CD4-positive, alpha-beta memory T cell (primary cell): ENCODE data around the gene IRF4. TPM values are rescaled to one million over a fixed set of nuclear protein-coding genes. Genes with fewer than 3 reads are reported as not detected.
A peak's percentile ranks its signal among the peaks of the same experiment; 100 is the strongest.

ENCODE experiments used
- CTCF ChIA-PET: fragments of 350-600 bp; sonication (Branson Sonifier 250); formaldehyde crosslinking; loops from one replicate; lab custom pipeline; 2021; ENCODE audit warnings: inconsistent platforms; ENCODE audit not compliant: partially characterized antibody; lab: Charles Lee
- POLR2A ChIA-PET: fragments of 350-600 bp; sonication (Branson Sonifier 250); formaldehyde crosslinking; loops from one replicate; lab custom pipeline; 2021; ENCODE audit not compliant: partially characterized antibody; lab: Charles Lee
- DNase-seq, 5 donors: peaks; one replicate each; pipeline versions ENCODE4 v3.0.0 to v3.0.0-alpha.2; 2020 to 2022; ENCODE audit warnings: mixed read lengths in 1 of 5
- H3K27ac ChIP-seq: one replicate; pipeline ENCODE4 v1.7.0; 2013; ENCODE audit warnings: low read depth, low read length
- H3K27me3 ChIP-seq: 2 replicates; pipeline ENCODE4 v1.7.0; 2013; ENCODE audit warnings: mild to moderate bottlenecking, low read length, moderate library complexity; ENCODE audit not compliant: insufficient read depth
- H3K36me3 ChIP-seq: 2 replicates; pipeline ENCODE4 v1.7.0; 2013; ENCODE audit warnings: mild to moderate bottlenecking, low read length, moderate library complexity; ENCODE audit not compliant: insufficient read depth
- H3K4me1 ChIP-seq: 2 replicates; pipeline ENCODE4 v1.7.0; 2013; ENCODE audit warnings: mild to moderate bottlenecking, low read length, moderate library complexity; ENCODE audit not compliant: insufficient read depth
- H3K4me3 ChIP-seq, 2 donors: one replicate each; pipeline ENCODE4 v1.7.0; 2013; ENCODE audit warnings: low read length in 2 of 2, mild to moderate bottlenecking in 1 of 2
- H3K9me3 ChIP-seq, 2 donors: one replicate each; pipeline ENCODE4 v1.7.0; 2013; ENCODE audit warnings: low read length in 2 of 2, control low read depth in 1 of 2; ENCODE audit not compliant: control insufficient read depth in 1 of 2
- H3K27ac Mint-ChIP-seq, 7 donors: one replicate each; pipeline ENCODE4 v1.8.0; 2020 to 2021; ENCODE audit warnings: mixed read lengths in 7 of 7, mild to moderate bottlenecking in 6 of 7, inconsistent platforms in 3 of 7, moderate library complexity in 3 of 7
- H3K27me3 Mint-ChIP-seq, 2 donors: one replicate each; pipeline ENCODE4 v1.8.0; 2020 to 2021; ENCODE audit warnings: mixed read lengths in 2 of 2
- H3K36me3 Mint-ChIP-seq, 2 donors: one replicate each; pipeline ENCODE4 v1.8.0; 2020 to 2021; ENCODE audit warnings: mixed read lengths in 2 of 2, inconsistent platforms in 1 of 2, mild to moderate bottlenecking in 1 of 2
- H3K4me1 Mint-ChIP-seq, 4 donors: one replicate each; pipeline ENCODE4 v1.8.0; 2020 to 2021; ENCODE audit warnings: mixed read lengths in 4 of 4, mild to moderate bottlenecking in 1 of 4
- H3K4me3 Mint-ChIP-seq, 8 donors: one replicate each; pipeline ENCODE4 v1.8.0; 2020 to 2021; ENCODE audit warnings: mixed read lengths in 8 of 8, mild to moderate bottlenecking in 7 of 8, moderate library complexity in 6 of 8, inconsistent platforms in 3 of 8
- H3K9me3 Mint-ChIP-seq, 8 donors: one replicate each; pipeline ENCODE4 v1.8.0; 2020 to 2021; ENCODE audit warnings: mixed read lengths in 8 of 8, mild to moderate bottlenecking in 5 of 8, inconsistent platforms in 3 of 8, moderate library complexity in 1 of 8
- intact Hi-C: fragments of 100-400 bp; cut with micrococcal nuclease; formaldehyde crosslinking; loops from one replicate; pipeline ENCODE4 v1.15.1; 2023
- polyA plus RNA-seq, 2 donors: library from polyadenylated mRNA; unstranded; fragments of 300-500 nt; fragmentation: Illumina TruSeq; gene quantifications; one replicate each; pipeline ENCODE4 v1.2.3, GENCODE V29; 2021
- total RNA-seq, 2 experiments: library from RNA; stranded (reverse); gene quantifications; one replicate each; pipeline ENCODE4 v1.2.3, GENCODE V29; 2021

The IRF4 gene
- total and polyA plus RNA-seq, 4 experiments from 2014 or later: 2.7 to 8.6 (median 7.1) TPM

DNA sequence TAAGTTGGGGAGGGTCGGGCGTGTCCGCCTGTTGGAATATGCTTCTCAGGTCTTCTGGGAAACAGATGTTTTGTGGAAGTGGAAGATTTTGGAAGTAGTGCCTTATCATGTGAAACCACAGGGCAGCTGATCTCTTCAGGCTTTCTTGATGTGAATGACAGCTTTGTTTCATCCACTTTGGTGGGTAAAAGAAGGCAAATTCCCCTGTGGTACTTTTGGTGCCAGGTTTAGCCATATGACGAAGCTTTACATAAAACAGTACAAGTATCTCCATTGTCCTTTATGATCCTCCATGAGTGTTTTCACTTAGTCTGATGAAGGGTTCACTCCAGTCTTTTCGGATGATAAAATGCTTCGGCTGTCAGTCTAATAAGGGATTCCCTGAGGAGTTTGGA, 4.6 kb downstream of the IRF4 start:
- intact Hi-C loops: loop anchor here (10.0 kb wide), 1 partner anchor 299 kb away; the partner anchor contains the start of gene EXOC2
- no peak overlapping the region for H3K4me3 ChIP-seq
- H3K9me3 Mint-ChIP-seq: no peaks in the 10 kb centered on the region
- no peaks in the 10 kb centered on the region for H3K9me3 ChIP-seq
- H3K27ac Mint-ChIP-seq: no peak overlapping the region
- H3K4me1 ChIP-seq: peaks cover 34% of the 10 kb centered on the region
- CTCF ChIA-PET: interaction anchor here (1.0 to 1.2 kb wide), 2 partner anchors 9 to 208 kb away, joined by 3 to 4 read pairs; no protein-coding TSS in a partner anchor
- no peaks in the 10 kb centered on the region for H3K27me3 ChIP-seq
- H3K27ac ChIP-seq: no peak overlapping the region
- peaks cover 0 to 5% of the 10 kb centered on the region in 2 donors for H3K27me3 Mint-ChIP-seq
- H3K36me3 ChIP-seq: no peaks in the 10 kb centered on the region
- no peak overlapping the region for H3K4me3 Mint-ChIP-seq
- peaks cover 20 to 43% (median 29%) of the 10 kb centered on the region in 4 donors for H3K4me1 Mint-ChIP-seq
- no peak for DNase-seq
- peaks cover 5 to 25% of the 10 kb centered on the region in 2 donors for H3K36me3 Mint-ChIP-seq
- POLR2A ChIA-PET: no interaction called here

DNA sequence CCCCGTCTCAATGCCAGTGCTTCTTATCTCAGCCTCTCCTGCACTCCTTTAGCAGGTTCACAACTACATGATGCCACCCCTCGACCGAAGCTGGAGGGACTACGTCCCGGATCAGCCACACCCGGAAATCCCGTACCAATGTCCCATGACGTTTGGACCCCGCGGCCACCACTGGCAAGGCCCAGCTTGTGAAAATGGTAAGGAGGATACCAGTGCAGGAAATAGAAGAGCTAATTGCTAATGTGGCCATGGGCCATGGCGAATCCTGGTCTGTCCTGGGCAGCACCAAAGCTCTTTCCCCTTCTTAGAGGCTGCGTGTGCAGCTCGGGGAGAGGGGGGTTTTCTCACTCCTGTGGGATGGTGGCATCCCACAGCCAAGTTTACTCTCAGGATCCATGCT, 5.5 kb downstream of the IRF4 start:
- peaks cover 0 to 5% of the 10 kb centered on the region in 2 donors for H3K27me3 Mint-ChIP-seq
- peaks cover 18 to 39% (median 28%) of the 10 kb centered on the region in 4 donors for H3K4me1 Mint-ChIP-seq
- H3K4me3 Mint-ChIP-seq: no peak overlapping the region
- Histone ChIP-seq H3K36me3 (peaks cover 6% of the 10 kb centered on the region), H3K27me3 (no peaks in the 10 kb centered on the region), H3K4me1 (peaks cover 32% of the 10 kb centered on the region), H3K27ac (no peak overlapping the region), H3K4me3 (no peak overlapping the region), H3K9me3 (no peaks in the 10 kb centered on the region)
- H3K36me3 Mint-ChIP-seq: peaks cover 8 to 28% of the 10 kb centered on the region in 2 donors
- ChIA-PET CTCF (interaction anchor here (1.5 kb wide), 1 partner anchor 128 kb away, joined by 3 read pairs; no protein-coding TSS in a partner anchor), POLR2A (no interaction called here)
- peak overlapping the region in 4 of 7 donors; percentile 24 to 70 (median 52) for H3K27ac Mint-ChIP-seq
- intact Hi-C loops: loop anchor here (10.0 kb wide), 1 partner anchor 298 kb away; the partner anchor contains the start of gene EXOC2
- no peaks in the 10 kb centered on the region for H3K9me3 Mint-ChIP-seq
- no peak for DNase-seq

DNA sequence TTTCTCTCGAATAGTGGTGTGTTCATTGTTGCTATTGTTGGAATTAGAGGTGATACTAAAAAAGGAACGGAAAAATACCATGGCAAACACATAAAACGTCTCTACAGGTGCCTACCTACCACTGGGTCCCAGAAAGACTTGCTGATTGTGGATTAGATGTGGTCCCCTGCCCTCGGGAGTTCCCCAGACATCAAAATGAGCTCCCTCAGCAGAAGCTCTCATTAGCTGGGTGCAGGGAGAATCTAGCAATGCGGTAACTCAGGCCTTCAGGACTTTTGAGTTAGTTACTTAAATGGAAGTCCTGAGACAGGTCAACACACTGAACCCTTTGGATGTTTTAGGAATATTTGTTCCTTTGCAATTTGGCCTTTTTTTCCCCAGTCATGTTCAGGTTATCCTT, 6.1 kb downstream of the IRF4 start:
- Mint-ChIP-seq H3K36me3 (peaks cover 13 to 28% of the 10 kb centered on the region in 2 donors), H3K27ac (peak overlapping the region in 4 of 7 donors; percentile 6 to 55 (median 30))
- H3K36me3 ChIP-seq: peaks cover 6% of the 10 kb centered on the region

DNA sequence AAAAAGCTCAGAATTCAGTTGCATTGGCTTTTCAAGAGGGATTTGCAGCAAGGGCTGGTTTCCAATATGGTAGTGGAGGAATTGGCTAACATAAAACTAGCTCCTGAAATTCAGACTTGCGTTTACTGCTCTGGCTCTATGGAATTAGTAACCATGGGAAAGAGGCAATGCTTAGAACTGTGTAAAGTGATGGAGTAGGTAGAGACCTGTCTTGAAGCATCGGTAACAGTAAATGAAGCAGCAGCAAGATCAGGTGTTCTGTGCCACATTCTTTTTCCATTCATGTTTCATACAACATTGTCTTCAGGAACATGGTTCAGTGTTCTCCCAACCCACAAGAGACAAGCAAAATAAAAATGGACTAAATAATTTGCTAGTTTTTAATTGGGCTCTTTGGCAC, 6.5 kb downstream of the IRF4 start:
- H3K27ac ChIP-seq: no peak overlapping the region
- H3K9me3 ChIP-seq: no peaks in the 10 kb centered on the region
- Mint-ChIP-seq H3K4me3 (peak overlapping the region in 1 of 8 donors; percentile 10), H3K4me1 (peaks cover 18 to 37% (median 32%) of the 10 kb centered on the region in 4 donors), H3K9me3 (no peaks in the 10 kb centered on the region), H3K27me3 (peaks cover 0 to 5% of the 10 kb centered on the region in 2 donors), H3K27ac (peak overlapping the region in 1 of 7 donors; percentile 55), H3K36me3 (peaks cover 13 to 28% of the 10 kb centered on the region in 2 donors)
- no peak overlapping the region for H3K4me3 ChIP-seq
- H3K4me1 ChIP-seq: peaks cover 35% of the 10 kb centered on the region
- H3K27me3 ChIP-seq: no peaks in the 10 kb centered on the region
- DNase-seq: no peak
- peaks cover 6% of the 10 kb centered on the region for H3K36me3 ChIP-seq
- ChIA-PET CTCF (interaction anchor here (0.7 to 1.5 kb wide), 4 partner anchors 127 to 208 kb away, joined by 3 read pairs; no protein-coding TSS in a partner anchor), POLR2A (interaction anchor here (1.0 to 1.1 kb wide), 3 partner anchors 11 to 92 kb away, joined by 3 to 4 read pairs (median 3); no protein-coding TSS in a partner anchor)
- intact Hi-C loops: loop anchor here (10.0 kb wide), 1 partner anchor 297 kb away; the partner anchor contains the start of gene EXOC2

More for the DNA sequence above, 6.1 kb downstream of the IRF4 start:
- Histone ChIP-seq H3K27ac (no peak overlapping the region), H3K4me1 (peaks cover 32% of the 10 kb centered on the region), H3K4me3 (no peak overlapping the region), H3K27me3 (no peaks in the 10 kb centered on the region), H3K9me3 (no peaks in the 10 kb centered on the region)
- ChIA-PET CTCF (interaction anchor here (0.7 to 1.5 kb wide), 4 partner anchors 127 to 208 kb away, joined by 3 read pairs; no protein-coding TSS in a partner anchor), POLR2A (interaction anchor here (1.0 to 1.1 kb wide), 2 partner anchors 12 to 15 kb away, joined by 3 to 4 read pairs; no protein-coding TSS in a partner anchor)
- peak overlapping the region in 1 of 8 donors; percentile 10 for H3K4me3 Mint-ChIP-seq
- peaks cover 18 to 41% (median 29%) of the 10 kb centered on the region in 4 donors for H3K4me1 Mint-ChIP-seq
- intact Hi-C loops: loop anchor here (10.0 kb wide), 1 partner anchor 297 kb away; the partner anchor contains the start of gene EXOC2
- H3K27me3 Mint-ChIP-seq: peaks cover 0 to 5% of the 10 kb centered on the region in 2 donors
- no peaks in the 10 kb centered on the region for H3K9me3 Mint-ChIP-seq
- no peak for DNase-seq

DNA sequence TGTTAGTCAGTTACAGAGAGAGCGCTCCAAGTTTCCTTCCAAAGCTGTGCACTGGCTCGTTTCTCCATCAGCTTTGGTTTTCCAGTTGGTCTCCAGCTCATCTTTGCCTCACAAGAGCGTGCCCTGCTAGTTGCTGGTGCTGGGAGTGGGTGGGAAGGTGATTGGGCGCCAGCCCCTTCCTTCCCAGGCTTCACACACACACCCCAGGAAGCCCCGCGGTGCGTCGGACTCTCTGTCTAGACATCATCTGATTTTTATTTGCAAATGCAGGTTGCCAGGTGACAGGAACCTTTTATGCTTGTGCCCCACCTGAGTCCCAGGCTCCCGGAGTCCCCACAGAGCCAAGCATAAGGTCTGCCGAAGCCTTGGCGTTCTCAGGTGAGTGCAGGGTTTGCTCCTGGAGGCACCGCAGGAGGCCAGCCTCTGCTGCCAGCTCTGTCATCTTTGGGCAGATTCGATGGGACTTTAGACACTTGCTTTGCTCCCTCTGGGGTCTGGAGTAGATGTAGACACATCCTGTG, 7.1 kb downstream of the IRF4 start:
- H3K4me3 ChIP-seq: no peak overlapping the region
- H3K27me3 ChIP-seq: no peaks in the 10 kb centered on the region
- intact Hi-C loops: loop anchor here (10.0 kb wide), 1 partner anchor 296 kb away; the partner anchor contains the start of gene EXOC2
- no peak for DNase-seq
- ChIA-PET POLR2A (interaction anchor here (1.0 to 1.5 kb wide), 4 partner anchors 11 to 91 kb away, joined by 3 to 4 read pairs (median 4); no protein-coding TSS in a partner anchor), CTCF (interaction anchor here (0.7 to 1.1 kb wide), 3 partner anchors 194 to 209 kb away, joined by 3 read pairs; no protein-coding TSS in a partner anchor)
- H3K27ac ChIP-seq: no peak overlapping the region
- H3K4me1 Mint-ChIP-seq: peaks cover 21 to 41% (median 36%) of the 10 kb centered on the region in 4 donors
- peaks cover 40% of the 10 kb centered on the region for H3K4me1 ChIP-seq
- H3K27ac Mint-ChIP-seq: peak overlapping the region in 2 of 7 donors; percentile 8 to 55
- no peaks in the 10 kb centered on the region for H3K9me3 Mint-ChIP-seq
- peaks cover 15 to 29% of the 10 kb centered on the region in 2 donors for H3K36me3 Mint-ChIP-seq
- peaks cover 6% of the 10 kb centered on the region for H3K36me3 ChIP-seq
- peaks cover 0 to 4% of the 10 kb centered on the region in 2 donors for H3K27me3 Mint-ChIP-seq
- H3K4me3 Mint-ChIP-seq: no peak overlapping the region
- no peaks in the 10 kb centered on the region for H3K9me3 ChIP-seq

DNA sequence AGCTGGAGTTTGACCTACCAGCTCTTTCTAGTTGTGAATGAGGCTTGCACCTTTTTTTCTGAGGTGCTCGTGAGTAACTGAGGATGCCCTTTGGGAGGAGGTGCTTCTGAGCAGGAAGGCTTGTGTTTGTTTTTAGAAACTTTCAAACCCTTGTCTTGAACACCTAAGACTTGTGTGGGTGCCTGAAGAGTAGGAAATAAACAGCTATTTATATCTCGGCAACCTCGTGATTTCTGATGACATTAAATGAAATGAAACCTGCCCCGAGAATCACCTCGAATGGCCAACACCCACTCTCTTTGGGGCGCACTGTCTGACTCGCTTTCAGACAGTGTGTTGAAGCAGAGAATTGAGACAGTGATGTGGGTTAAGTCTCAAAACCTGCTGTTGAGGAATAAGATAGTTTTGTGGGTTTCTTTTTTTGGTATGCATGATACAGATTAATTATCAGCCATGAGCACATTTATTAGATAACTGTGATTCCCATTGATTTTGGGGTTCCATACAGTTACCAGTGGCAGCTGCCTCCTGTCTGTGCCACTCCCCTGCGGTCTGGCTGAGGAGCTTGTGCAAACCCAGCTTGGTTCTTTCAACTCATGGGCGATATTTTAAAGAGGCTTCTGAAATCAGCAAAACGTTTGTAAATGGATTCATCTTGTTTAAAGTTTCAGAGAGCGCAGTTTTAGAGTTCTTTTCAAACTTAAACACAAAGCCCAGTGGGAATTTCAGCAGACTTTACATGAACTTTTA, 8.4 kb downstream of the IRF4 start:
- peaks cover 26 to 49% (median 43%) of the 10 kb centered on the region in 4 donors for H3K4me1 Mint-ChIP-seq
- POLR2A ChIA-PET: interaction anchor here (0.6 to 1.5 kb wide), 4 partner anchors 8 to 198 kb away, joined by 4 to 7 read pairs (median 5); partner anchors contain the start of gene IRF4

More for the DNA sequence above, 8.4 kb downstream of the IRF4 start:
- H3K27ac Mint-ChIP-seq: peak overlapping the region; percentile 8 to 79 (median 55)
- H3K27me3 Mint-ChIP-seq: peaks cover 0 to 1% of the 10 kb centered on the region in 2 donors
- peaks cover 6% of the 10 kb centered on the region for H3K36me3 ChIP-seq
- peaks cover 27 to 37% of the 10 kb centered on the region in 2 donors for H3K36me3 Mint-ChIP-seq
- peaks cover 40% of the 10 kb centered on the region for H3K4me1 ChIP-seq
- no peak overlapping the region for H3K4me3 ChIP-seq
- DNase-seq: peak; percentile 22 to 67 (median 29)
- CTCF ChIA-PET: interaction anchor here (0.7 to 2.0 kb wide), 4 partner anchors 10 to 212 kb away, joined by 3 to 5 read pairs (median 4); no protein-coding TSS in a partner anchor
- H3K27ac ChIP-seq: no peak overlapping the region
- H3K9me3 Mint-ChIP-seq: peaks cover 0 to 9% (median 0%) of the 10 kb centered on the region in 8 donors
- H3K27me3 ChIP-seq: no peaks in the 10 kb centered on the region
- peak overlapping the region in 7 of 8 donors; percentile 17 to 55 (median 47) for H3K4me3 Mint-ChIP-seq
- no peaks in the 10 kb centered on the region for H3K9me3 ChIP-seq
- intact Hi-C loops: loop anchor here (5.0 to 10.0 kb wide), 2 partner anchors 92 to 295 kb away; partner anchors contain the start of gene EXOC2
